ENCODE measurements around the gene PRICKLE4.

PRICKLE4 gene

GRCh38 chr6:41780551-41781365 lies at the start of gene PRICKLE4:
TSS of gene PRICKLE4 (plus strand) at chr6:41780782. CDS start at chr6:41783474, 2,692 bp downstream.
- peak; percentile 26 for DNase-seq

GRCh38 chr6:41731561-41732086 lies 49.0 kb upstream of the PRICKLE4 start:
- no peak for DNase-seq

- no peak for DNase-seq
Measured at GRCh38 chr6:41732149-41732548, 48.4 kb upstream of the PRICKLE4 start.

GRCh38 chr6:41732591-41733359 lies 47.8 kb upstream of the PRICKLE4 start:
- no peak for DNase-seq

DNA sequence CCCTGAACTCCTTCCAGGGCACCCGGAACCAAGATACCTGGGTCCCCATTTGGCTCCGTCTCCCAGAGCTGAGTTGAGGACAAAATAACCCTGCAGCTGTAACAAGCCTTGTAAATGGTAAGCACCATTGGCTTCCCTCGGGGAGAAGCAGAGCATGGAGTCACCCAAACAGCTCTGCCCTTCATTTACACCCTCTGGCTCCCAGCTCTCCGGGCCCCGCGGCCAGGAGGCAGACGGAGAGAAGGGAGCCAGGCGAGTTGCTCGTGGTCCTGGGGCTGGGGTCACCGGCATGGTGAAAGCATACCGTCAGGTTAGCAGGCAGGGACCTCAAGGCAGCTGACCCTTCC lies 47.2 kb upstream of the PRICKLE4 start:
- DNase-seq: no peak

- peak; percentile 24 for DNase-seq
Measured at GRCh38 chr6:41733707-41734665, 46.6 kb upstream of the PRICKLE4 start.

DNA sequence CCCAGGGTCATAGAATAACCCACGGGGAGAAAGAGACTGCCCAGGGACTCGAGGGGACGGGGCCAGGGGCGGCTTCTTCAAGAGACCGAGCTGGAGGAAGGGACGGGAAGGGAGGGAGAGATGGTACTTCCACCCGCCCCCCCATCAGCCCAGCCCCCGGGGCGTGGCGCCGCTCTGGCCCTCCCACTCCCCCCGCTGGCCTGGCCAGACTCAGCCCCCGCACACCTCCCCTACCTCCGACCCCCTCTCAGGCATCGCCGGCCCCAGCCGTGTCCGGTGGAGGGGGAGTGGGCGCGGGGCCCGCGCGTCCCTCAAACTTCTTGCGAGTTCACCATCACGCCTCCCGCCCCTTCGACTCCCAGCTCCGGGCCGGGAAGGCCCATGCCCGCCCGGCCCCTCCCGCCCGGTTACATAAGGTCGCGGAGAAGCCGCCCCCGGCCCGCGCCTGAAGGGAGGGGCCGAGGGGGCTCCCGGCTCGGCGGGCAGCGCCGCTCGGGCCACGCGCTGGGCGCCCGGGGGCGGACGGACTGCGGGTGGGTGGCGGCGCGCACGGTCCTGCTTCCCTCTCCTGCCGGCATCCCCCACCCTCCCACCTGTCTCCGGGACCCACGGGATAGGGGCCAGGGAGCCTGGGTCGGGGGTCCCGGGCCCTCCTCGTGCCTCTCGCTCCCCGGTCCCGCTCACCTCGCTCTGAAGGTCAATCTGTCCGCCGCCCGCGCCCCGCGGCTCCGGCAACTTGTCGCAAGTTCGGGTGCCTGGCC lies 45.7 kb upstream of the PRICKLE4 start:
- DNase-seq: peak; percentile 35

- DNase-seq: peak; percentile 79
Measured at GRCh38 chr6:41735427-41736185, 45.0 kb upstream of the PRICKLE4 start, which contains the start of gene TFEB. TSS of gene TFEB (minus strand) at chr6:41735608. CDS start at chr6:41691213, 44,395 bp downstream.

GRCh38 chr6:41736186-41736733 lies 44.3 kb upstream of the PRICKLE4 start:
- DNase-seq: no peak

- DNase-seq: no peak
Measured at GRCh38 chr6:41736800-41737555, 43.6 kb upstream of the PRICKLE4 start.

GRCh38 chr6:41737591-41738130 lies 42.9 kb upstream of the PRICKLE4 start:
- DNase-seq: no peak

DNA sequence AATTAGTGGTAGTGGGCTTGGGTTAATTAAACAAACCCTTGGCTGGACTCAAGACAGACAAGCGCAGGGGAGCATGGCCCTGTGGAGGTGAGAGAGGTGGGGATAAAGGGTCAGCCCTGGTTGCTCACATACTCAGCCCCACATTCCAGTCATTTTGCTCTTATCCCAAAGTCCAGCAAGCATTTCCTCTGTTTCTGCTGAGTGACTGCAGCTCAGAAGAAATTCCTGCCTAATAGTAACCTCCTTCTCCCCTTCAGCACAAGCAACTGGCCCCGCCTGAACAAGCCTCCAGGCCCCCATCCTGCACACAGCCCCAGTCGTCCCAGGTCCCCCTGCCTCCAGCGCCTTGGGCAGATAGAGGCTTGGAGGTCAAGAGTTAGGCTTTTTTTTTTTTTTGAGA lies 41.5 kb upstream of the PRICKLE4 start:
- no peak for DNase-seq

DNA sequence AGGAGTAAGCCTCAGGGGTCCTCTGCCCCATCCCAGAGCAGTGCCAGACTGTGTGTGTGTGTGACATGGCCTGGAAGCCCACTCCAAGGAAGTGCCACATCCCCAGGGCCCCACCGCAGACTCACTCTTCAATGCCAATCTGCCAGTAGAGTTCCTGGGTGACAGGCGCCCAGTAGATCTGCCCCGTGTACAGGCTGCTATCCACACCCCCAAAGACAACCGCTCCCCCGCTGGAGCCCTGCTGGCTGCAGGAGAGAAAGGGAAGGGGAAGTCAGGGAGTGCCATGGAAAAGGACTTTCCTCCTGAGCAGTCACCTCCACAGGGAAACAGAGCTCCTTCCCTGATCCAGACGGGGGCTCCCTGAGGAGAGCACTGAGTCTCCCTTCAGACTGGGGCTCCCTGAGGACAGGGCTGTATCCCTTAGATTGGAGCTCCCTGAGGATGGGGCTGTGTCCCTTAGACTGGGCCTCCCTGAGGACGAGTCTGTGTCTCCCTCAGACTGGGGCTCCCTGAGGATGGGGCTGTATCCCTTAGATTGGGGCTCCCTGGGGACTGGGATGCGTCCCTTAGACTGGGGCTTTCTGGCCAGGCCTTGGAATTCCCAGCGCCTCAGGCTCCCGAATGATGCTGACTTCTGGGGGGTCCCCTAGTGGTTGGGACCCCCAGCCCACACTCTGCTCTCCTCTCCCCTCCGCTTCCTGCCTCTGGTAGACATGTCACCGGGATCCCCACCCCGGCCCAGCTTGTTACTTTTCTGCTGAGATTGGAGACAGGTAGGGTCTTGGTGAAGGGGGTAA lies 40.0 kb upstream of the PRICKLE4 start:
- DNase-seq: no peak

DNA sequence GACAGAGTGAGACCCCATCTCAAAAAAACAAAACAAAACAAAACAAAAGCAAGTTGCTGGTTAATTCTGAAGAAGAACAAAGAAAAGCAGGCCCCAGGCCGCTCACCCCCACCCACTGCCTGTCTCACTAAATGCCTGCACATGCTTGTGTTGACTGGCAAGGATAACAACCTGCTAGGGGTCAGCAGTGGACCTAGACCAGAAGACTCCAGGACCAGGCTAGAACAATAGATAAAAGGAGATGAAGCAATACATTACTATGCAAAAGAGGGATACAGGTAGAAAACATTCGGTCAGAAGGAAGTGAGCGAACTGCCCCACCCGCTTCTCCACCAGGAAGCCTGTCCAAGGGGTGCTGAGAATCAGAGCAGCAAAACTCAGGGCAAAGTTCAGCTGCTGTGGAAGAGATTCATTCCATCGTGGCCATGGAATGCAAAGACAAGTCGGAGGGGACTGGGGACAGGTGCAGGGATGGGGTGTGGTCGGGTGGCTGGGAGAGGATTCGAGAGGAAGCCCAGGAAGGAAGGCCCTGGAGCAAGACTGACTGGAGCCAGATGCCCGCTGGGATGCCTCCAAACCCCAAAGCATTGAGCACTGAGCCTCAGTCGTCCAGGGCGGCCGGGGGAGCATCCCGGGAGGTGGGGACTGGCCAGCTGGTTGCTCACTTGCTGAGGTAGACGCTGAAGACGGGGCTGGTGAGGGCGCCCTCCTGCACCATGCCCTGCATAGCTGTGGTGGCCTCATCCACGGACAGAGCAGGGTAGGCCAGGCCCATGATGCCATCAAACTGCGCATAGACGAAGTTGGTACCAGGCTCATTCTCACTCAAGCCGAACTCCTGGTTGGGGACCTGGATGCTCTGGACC lies 38.7 kb upstream of the PRICKLE4 start:
- DNase-seq: no peak

DNA sequence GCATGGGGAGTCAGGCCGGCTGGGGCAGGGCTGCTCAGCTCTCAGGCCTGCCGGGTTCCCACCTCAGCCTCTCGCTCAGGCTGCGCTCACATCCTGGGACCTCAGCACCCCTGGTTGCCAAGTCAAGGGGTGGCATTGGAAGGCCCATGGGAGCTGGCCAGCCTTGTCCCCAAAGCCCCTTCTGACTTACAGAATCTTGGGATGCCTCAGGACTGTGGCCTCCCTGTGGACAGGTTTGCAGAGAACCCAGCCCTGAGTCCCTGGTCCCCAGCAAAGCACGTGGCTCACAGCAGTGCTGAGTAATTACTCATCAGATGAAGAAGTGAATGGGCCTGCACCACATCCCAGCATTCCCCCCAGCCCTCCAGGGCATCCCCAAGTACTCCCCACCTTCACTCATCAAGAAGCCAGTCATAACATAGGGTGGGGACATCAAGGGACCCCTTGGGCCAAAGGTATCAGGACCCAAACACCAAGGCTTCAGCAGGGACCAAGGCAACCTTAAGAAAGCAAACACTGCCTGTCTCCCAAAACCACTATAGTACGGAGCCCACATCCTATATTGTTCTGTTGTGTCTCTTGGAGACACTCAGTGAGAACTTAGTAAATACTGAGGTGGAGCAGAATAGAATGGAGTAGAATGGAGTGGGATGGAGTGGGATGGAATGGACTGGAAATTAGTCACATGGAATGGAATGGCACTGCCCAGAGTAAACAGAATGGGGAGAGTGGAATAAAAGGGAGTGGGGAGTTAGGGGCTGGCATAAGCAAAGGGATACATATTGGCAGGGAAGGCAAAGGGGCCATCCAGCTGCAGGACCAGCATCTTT lies 37.0 kb upstream of the PRICKLE4 start:
- no peak for DNase-seq

GRCh38 chr6:41744236-41744787 lies 36.3 kb upstream of the PRICKLE4 start:
- no peak for DNase-seq

DNA sequence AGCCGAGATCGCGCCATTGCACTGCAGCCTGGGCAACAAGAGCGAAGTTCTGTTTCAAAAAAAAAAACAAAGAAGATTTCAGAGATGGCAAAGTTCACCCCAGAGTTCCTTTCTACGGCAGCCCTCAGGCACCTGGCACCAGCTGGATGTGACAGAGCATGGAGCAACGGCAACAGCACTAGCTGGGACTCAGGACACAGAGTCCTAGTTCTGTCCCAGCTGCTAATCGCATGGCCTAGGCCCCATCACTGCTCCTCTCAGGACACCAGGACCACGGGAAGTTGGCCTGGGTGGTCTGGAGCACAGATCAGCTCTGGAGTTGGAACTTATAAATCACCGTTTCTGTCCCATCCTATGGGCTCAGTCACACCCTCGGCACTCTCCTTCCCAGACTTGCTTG lies 34.5 kb upstream of the PRICKLE4 start:
- no peak for DNase-seq
